ENCODE data around the gene DTD1. TPM values are rescaled to one million over a fixed set of nuclear protein-coding genes. Genes with fewer than 3 reads are reported as not detected.

The DTD1 gene
- total RNA-seq, 1 experiment from 2014 or later, result 14.3 TPM

DNA sequence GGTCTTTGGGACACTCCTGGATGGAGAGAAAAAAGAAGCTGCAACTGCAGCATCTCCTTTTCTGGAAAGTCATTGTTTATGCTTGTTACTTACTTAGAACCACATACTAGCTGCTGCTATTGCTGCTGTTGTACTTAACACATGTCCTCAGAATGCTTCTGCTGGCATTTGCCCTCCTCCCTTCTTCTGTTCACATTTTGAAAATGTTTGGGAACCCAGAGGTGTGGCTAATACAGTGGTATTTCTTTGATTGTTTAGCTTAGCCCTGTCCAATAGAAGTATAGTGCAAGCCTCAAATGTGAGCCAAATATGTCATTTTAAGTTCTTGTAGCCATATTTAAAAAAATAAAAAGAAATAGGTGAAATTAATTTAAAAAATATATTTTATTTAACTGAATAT is 8.4 kb downstream of the DTD1 start:
- intact Hi-C loops (cut with micrococcal nuclease; ENCODE audit: unreplicated experiment), result no loop called here
- no peaks in the 10 kb centered on the region for H3K27me3 Mint-ChIP-seq (ENCODE audit: unreplicated experiment)
- no peak for DNase-seq
- CTCF ChIA-PET, result no interaction called here
- no TSS peak for BruUV-seq (replicated peaks)
- H3K27ac Mint-ChIP-seq (ENCODE audit: unreplicated experiment), result no peak overlapping the region
- no peak overlapping the region for H3K4me3 Mint-ChIP-seq (ENCODE audit: low read depth, unreplicated experiment)
- H3K4me1 Mint-ChIP-seq (ENCODE audit: low read depth, unreplicated experiment), result no peaks in the 10 kb centered on the region
- H3K9me3 Mint-ChIP-seq (ENCODE audit: low read depth, unreplicated experiment), result no peaks in the 10 kb centered on the region
- TF ChIP-seq, protein P1, sequence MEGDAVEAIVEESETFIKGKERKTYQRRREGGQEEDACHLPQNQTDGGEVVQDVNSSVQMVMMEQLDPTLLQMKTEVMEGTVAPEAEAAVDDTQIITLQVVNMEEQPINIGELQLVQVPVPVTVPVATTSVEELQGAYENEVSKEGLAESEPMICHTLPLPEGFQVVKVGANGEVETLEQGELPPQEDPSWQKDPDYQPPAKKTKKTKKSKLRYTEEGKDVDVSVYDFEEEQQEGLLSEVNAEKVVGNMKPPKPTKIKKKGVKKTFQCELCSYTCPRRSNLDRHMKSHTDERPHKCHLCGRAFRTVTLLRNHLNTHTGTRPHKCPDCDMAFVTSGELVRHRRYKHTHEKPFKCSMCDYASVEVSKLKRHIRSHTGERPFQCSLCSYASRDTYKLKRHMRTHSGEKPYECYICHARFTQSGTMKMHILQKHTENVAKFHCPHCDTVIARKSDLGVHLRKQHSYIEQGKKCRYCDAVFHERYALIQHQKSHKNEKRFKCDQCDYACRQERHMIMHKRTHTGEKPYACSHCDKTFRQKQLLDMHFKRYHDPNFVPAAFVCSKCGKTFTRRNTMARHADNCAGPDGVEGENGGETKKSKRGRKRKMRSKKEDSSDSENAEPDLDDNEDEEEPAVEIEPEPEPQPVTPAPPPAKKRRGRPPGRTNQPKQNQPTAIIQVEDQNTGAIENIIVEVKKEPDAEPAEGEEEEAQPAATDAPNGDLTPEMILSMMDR (IDR thresholded peaks at IDR 0.05; ENCODE audit: unreplicated experiment), result no peak
- H3K36me3 Mint-ChIP-seq (ENCODE audit: insufficient read depth, unreplicated experiment), result no peaks in the 10 kb centered on the region

DNA sequence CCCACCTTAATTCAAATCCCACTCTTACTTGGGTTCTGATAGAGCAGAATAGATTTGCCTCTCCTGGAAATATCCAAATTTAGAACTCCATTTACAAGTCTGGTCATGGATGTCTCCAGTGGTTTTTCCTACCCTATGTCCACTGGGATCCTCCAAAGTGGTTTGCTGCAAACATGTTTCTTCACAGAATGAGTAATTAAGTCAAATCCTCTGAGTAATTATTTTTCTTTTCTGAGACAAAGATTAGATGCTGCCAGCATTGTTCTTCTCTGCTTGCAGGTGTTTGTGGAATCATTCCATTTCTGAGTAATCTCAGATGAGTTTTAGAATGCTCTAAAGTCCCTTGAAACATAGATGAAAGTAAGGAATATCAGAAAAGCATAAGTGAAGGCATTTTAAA is 21.9 kb downstream of the DTD1 start:
- no peaks in the 10 kb centered on the region for H3K4me1 Mint-ChIP-seq (ENCODE audit: low read depth, unreplicated experiment)
- H3K27ac Mint-ChIP-seq (ENCODE audit: unreplicated experiment), result no peak overlapping the region
- no peaks in the 10 kb centered on the region for H3K27me3 Mint-ChIP-seq (ENCODE audit: unreplicated experiment)
- CTCF ChIA-PET, result no interaction called here
- no peak for DNase-seq
- no peaks in the 10 kb centered on the region for H3K9me3 Mint-ChIP-seq (ENCODE audit: low read depth, unreplicated experiment)
- no peak overlapping the region for H3K4me3 Mint-ChIP-seq (ENCODE audit: low read depth, unreplicated experiment)
- intact Hi-C loops (cut with micrococcal nuclease; ENCODE audit: unreplicated experiment), result no loop called here
- no TSS peak for BruUV-seq (replicated peaks)
- H3K36me3 Mint-ChIP-seq (ENCODE audit: insufficient read depth, unreplicated experiment), result no peaks in the 10 kb centered on the region
- TF ChIP-seq, protein P1 (IDR thresholded peaks at IDR 0.05; ENCODE audit: unreplicated experiment), result no peak

DNA sequence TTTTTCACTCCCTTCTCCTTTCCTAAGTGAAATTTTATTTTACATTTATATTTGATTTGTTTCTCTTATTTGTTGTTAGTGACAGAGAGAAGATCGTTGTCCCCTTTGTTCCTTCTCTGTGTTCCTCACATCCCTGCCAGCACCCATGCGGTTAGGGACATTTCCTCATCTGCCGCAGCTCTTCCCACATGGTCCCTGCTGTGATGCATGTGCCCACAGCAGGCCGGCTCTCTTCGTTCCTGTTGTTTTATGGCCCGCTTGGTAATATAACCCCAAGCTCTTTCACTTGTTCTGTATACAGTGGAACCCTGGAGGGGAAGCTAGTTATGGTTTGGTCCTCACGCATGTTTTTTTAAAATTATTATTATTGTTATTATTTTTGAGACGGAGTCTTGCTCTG is 23.6 kb downstream of the DTD1 start:
- intact Hi-C loops (cut with micrococcal nuclease; ENCODE audit: unreplicated experiment), result no loop called here
- CTCF ChIA-PET, result no interaction called here
- H3K9me3 Mint-ChIP-seq (ENCODE audit: low read depth, unreplicated experiment), result no peaks in the 10 kb centered on the region
- no peak overlapping the region for H3K4me3 Mint-ChIP-seq (ENCODE audit: low read depth, unreplicated experiment)
- BruUV-seq (replicated peaks), result no TSS peak
- TF ChIP-seq, protein P1 (IDR thresholded peaks at IDR 0.05; ENCODE audit: unreplicated experiment), result no peak
- no peaks in the 10 kb centered on the region for H3K27me3 Mint-ChIP-seq (ENCODE audit: unreplicated experiment)
- H3K27ac Mint-ChIP-seq (ENCODE audit: unreplicated experiment), result no peak overlapping the region
- no peaks in the 10 kb centered on the region for H3K36me3 Mint-ChIP-seq (ENCODE audit: insufficient read depth, unreplicated experiment)
- DNase-seq, result no peak
- H3K4me1 Mint-ChIP-seq (ENCODE audit: low read depth, unreplicated experiment), result no peaks in the 10 kb centered on the region

DNA sequence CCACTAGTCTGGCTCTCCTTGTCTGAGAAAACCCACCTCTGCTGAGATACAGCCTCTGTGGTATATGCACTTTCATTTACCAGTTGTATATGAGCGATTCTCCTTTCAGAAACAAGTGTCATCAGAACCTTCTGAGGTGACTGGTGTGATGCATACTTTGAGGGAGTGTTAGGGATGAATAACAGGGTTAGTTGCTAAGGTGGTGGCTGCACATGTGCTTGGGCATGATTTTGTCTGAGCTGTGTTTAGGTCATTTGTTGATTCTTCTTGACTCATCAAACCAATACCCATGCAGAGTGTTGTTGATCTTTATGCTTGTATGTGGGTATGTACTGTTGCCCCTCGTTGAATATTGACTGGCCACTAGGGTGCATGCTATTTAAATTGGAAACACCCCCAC is 25.7 kb downstream of the DTD1 start:
- H3K4me3 Mint-ChIP-seq (ENCODE audit: low read depth, unreplicated experiment), result no peak overlapping the region
- H3K4me1 Mint-ChIP-seq (ENCODE audit: low read depth, unreplicated experiment), result no peaks in the 10 kb centered on the region
- no TSS peak for BruUV-seq (replicated peaks)
- DNase-seq, result no peak
- H3K27me3 Mint-ChIP-seq (ENCODE audit: unreplicated experiment), result no peaks in the 10 kb centered on the region
- H3K36me3 Mint-ChIP-seq (ENCODE audit: insufficient read depth, unreplicated experiment), result no peaks in the 10 kb centered on the region
- no peaks in the 10 kb centered on the region for H3K9me3 Mint-ChIP-seq (ENCODE audit: low read depth, unreplicated experiment)
- H3K27ac Mint-ChIP-seq (ENCODE audit: unreplicated experiment), result no peak overlapping the region
- CTCF ChIA-PET, result no interaction called here
- intact Hi-C loops (cut with micrococcal nuclease; ENCODE audit: unreplicated experiment), result no loop called here
- TF ChIP-seq, protein P1 (IDR thresholded peaks at IDR 0.05; ENCODE audit: unreplicated experiment), result no peak

DNA sequence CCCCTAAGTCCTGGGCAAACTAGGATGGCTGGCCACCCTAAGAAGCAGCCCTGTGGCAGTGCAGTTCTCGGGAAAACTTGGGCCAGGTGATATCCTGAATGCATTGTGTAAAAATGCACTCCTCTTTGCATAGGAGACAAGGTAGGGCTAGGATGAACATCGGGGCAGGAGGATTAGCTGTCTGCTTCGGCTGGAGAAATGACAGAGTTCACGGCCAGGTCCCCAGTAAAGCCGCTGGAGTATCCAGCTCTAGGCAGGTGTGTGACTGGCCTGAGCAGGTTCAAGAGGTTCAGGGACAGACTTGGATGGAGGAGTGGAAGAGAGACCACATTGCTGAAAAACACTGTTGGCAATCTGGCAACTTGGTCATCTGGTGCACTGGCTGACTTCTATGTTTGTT is 26.4 kb downstream of the DTD1 start:
- no TSS peak for BruUV-seq (replicated peaks)
- Mint-ChIP-seq H3K4me3 (ENCODE audit: low read depth, unreplicated experiment) (no peak overlapping the region), H3K27me3 (ENCODE audit: unreplicated experiment) (no peaks in the 10 kb centered on the region), H3K27ac (ENCODE audit: unreplicated experiment) (no peak overlapping the region), H3K36me3 (ENCODE audit: insufficient read depth, unreplicated experiment) (no peaks in the 10 kb centered on the region), H3K9me3 (ENCODE audit: low read depth, unreplicated experiment) (no peaks in the 10 kb centered on the region), H3K4me1 (ENCODE audit: low read depth, unreplicated experiment) (no peaks in the 10 kb centered on the region)
- TF ChIP-seq, protein P1 (IDR thresholded peaks at IDR 0.05; ENCODE audit: unreplicated experiment), result no peak
- intact Hi-C loops (cut with micrococcal nuclease; ENCODE audit: unreplicated experiment), result no loop called here
- DNase-seq, result no peak
- CTCF ChIA-PET, result no interaction called here
